Breast epithelium (tissue), 4 donors: Measurements from ENCODE around the gene ZNF546. TPM values are rescaled to one million over a fixed set of nuclear protein-coding genes. Genes with fewer than 3 reads are reported as not detected.

Experiments
- DNase-seq, 2 donors: peaks; one replicate each; pipeline ENCODE4 v3.0.0-alpha.2; 2019; ENCODE audit warnings: low spot score in 2 of 2
- H3K27ac ChIP-seq, 2 donors: fragments of 200-600 bp; sonication (generic) in 1 of 2; one replicate each; pipeline ENCODE4 v1.5.1; 2016 to 2019; ENCODE audit warnings: mild to moderate bottlenecking in 1 of 2
- H3K27me3 ChIP-seq, 2 donors: fragments of 200-600 bp; sonication (generic) in 1 of 2; one replicate each; pipeline versions ENCODE4 v1.5.1 to v1.6.0; 2017 to 2019; ENCODE audit warnings: control low read depth in 1 of 2, mild to moderate bottlenecking in 1 of 2
- H3K36me3 ChIP-seq: fragments of 200-600 bp; one replicate; pipeline ENCODE4 v1.5.1; 2019
- H3K4me1 ChIP-seq, 2 donors: fragments of 200-600 bp; sonication (generic); one replicate each; pipeline ENCODE4 v1.5.1; 2016 to 2019; ENCODE audit warnings: control low read depth in 1 of 2
- H3K4me3 ChIP-seq, 3 donors: fragments of 200-600 bp; sonication (generic); 1 replicate in 2 of 3; 2 replicates in 1 of 3; pipeline ENCODE4 v1.5.1; 2016 to 2019; ENCODE audit warnings: mild to moderate bottlenecking in 3 of 3, moderate library complexity in 2 of 3
- H3K9me3 ChIP-seq, 2 donors: fragments of 200-600 bp; sonication (generic) in 1 of 2; one replicate each; pipeline ENCODE4 v1.5.1; 2016 to 2019; ENCODE audit warnings: control low read depth in 1 of 2
- POLR2A ChIP-seq: fragments of 450-650 bp; IDR thresholded peaks from one replicate; pipeline ENCODE4 v1.6.1; 2016; ENCODE audit warnings: antibody characterized with exemption, mild to moderate bottlenecking, moderate library complexity
- POLR2AphosphoS5 ChIP-seq, 3 donors: sonication (generic); formaldehyde crosslinking; IDR thresholded peaks; one replicate each; pipeline ENCODE4 v1.6.1; 2017; ENCODE audit warnings: antibody characterized with exemption in 3 of 3
- intact Hi-C: fragments of 100-400 bp; cut with DNase I; formaldehyde crosslinking; loops from one replicate; pipeline ENCODE4 v1.15.1; 2023; ENCODE audit warnings: low total_unique reads
- total RNA-seq, 3 donors: library from RNA; depleted of rRNA; stranded (reverse); fragments of >200 nt; gene quantifications; one replicate each; pipeline ENCODE4 v1.1.0, GENCODE V29; 2016
- TF ChIP-seq, protein P1 (sequence below), 3 donors: fragments of 450-650 bp; IDR thresholded peaks; one replicate each; pipeline ENCODE4 v1.5.1; 2016 to 2017; ENCODE audit warnings: antibody characterized with exemption in 3 of 3, mild to moderate bottlenecking in 3 of 3, moderate library complexity in 3 of 3

The ZNF546 gene
- total RNA-seq, 3 donors from 2014 or later, result 4.3 to 9.7 (median 8.8) TPM

DNA sequence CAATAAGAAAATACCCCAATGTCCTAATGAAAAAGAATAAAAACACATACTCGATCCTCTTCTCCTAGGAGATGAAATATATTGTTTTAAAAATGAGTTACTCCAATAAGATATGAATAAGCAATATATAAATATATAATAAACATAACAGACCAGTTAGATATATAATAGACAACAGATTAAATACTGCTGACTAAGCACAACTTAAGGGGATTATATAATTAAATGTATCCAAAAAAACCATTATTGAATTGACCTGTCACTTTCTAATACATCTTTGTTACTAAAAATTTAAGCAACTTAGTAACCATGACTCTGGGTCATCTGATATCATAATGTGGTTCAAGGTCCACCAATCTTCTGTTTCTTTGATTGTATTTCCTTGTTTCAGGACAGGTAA, 73.2 kb downstream of the ZNF546 start:
- intact Hi-C loops, result no loop called here
- H3K9me3 ChIP-seq, result peaks cover 26 to 31% of the 10 kb centered on the region in 2 donors
- H3K36me3 ChIP-seq, result no peaks in the 10 kb centered on the region
- H3K27me3 ChIP-seq, result no peaks in the 10 kb centered on the region
- no peak for DNase-seq
- TF ChIP-seq POLR2AphosphoS5 (IDR thresholded peaks at IDR 0.05), result no peak
- TF ChIP-seq POLR2A, result no peak
- TF ChIP-seq, protein P1, sequence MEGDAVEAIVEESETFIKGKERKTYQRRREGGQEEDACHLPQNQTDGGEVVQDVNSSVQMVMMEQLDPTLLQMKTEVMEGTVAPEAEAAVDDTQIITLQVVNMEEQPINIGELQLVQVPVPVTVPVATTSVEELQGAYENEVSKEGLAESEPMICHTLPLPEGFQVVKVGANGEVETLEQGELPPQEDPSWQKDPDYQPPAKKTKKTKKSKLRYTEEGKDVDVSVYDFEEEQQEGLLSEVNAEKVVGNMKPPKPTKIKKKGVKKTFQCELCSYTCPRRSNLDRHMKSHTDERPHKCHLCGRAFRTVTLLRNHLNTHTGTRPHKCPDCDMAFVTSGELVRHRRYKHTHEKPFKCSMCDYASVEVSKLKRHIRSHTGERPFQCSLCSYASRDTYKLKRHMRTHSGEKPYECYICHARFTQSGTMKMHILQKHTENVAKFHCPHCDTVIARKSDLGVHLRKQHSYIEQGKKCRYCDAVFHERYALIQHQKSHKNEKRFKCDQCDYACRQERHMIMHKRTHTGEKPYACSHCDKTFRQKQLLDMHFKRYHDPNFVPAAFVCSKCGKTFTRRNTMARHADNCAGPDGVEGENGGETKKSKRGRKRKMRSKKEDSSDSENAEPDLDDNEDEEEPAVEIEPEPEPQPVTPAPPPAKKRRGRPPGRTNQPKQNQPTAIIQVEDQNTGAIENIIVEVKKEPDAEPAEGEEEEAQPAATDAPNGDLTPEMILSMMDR (IDR thresholded peaks at IDR 0.05), result no peak
- no peak overlapping the region for H3K4me3 ChIP-seq
- no peaks in the 10 kb centered on the region for H3K4me1 ChIP-seq
- no peak overlapping the region for H3K27ac ChIP-seq

Other genes starting within 250 kb of the ZNF546 start
- not detected for gene LEUTX, start 218.2 kb upstream of the ZNF546 start, total RNA-seq
- gene DYRK1B, start 162.9 kb upstream of the ZNF546 start, total RNA-seq, result 10 to 100 TPM in 1 of 3 donors, 1 to 10 TPM in 2; 6.2 to 12.1 (median 7.0) TPM
- gene FBL, start 150.7 kb upstream of the ZNF546 start, total RNA-seq, result 100 to 1,000 TPM; 111 to 217 (median 145) TPM
- gene FCGBP, start 62.4 kb upstream of the ZNF546 start, total RNA-seq, result 10 to 100 TPM; 25.9 to 77.3 (median 28.2) TPM
- gene PSMC4, start 25.9 kb upstream of the ZNF546 start, total RNA-seq, result 10 to 100 TPM; 61.4 to 71.0 (median 70.8) TPM
- gene ZNF780B, start 59.2 kb downstream of the ZNF546 start, total RNA-seq, result 10 to 100 TPM; 12.5 to 30.4 (median 28.8) TPM
- gene ZNF780A, start 93.9 kb downstream of the ZNF546 start, total RNA-seq, result 10 to 100 TPM in 2 of 3 donors, 1 to 10 TPM in 1; 6.2 to 26.8 (median 14.4) TPM
- 10 to 100 TPM in 2 of 3 donors, 1 to 10 TPM in 1; 6.1 to 13.5 (median 10.2) TPM for gene MAP3K10, start 194.4 kb downstream of the ZNF546 start, total RNA-seq
- under 1 TPM in 1 of 3 donors, not detected in 2; 0.29 TPM for gene TTC9B, start 221.3 kb downstream of the ZNF546 start, total RNA-seq
- gene CCNP, start 229.6 kb downstream of the ZNF546 start, total RNA-seq, result 1 to 10 TPM in 1 of 3 donors, under 1 TPM in 1, not detected in 1; 0.29 to 2.3 TPM